ENCODE results near the gene BLOC1S1.

DNA sequence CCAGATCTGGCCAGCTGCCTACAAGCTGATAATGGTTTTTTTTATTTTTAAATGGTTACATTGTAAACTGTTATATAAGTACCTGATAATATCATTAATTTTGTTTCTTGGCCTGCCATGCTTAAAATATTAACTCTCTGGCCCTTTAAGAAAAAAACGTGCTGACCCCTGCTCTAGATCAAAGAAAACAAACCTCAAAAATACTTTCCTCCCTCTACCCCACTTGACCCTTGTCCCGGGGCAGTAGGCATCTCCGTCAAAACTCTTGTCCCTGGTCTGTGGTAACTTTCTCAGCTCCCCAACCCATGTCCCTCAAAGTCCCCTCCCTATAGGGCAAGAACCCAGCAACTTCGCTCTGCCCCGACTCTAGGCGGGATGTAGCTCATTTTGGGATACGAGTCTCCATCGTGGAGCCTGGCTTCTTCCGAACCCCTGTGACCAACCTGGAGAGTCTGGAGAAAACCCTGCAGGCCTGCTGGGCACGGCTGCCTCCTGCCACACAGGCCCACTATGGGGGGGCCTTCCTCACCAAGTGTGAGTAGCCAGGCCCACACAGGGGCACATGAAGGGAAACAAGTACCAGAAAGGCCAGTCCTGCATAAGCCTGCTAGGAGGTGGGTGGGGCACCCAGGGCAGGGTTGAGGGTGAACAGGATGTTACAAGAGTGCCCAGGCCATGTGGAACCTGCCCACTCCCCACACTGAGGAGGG, 7.8 kb downstream of the BLOC1S1 start:
- TF ChIP-seq, protein P1, sequence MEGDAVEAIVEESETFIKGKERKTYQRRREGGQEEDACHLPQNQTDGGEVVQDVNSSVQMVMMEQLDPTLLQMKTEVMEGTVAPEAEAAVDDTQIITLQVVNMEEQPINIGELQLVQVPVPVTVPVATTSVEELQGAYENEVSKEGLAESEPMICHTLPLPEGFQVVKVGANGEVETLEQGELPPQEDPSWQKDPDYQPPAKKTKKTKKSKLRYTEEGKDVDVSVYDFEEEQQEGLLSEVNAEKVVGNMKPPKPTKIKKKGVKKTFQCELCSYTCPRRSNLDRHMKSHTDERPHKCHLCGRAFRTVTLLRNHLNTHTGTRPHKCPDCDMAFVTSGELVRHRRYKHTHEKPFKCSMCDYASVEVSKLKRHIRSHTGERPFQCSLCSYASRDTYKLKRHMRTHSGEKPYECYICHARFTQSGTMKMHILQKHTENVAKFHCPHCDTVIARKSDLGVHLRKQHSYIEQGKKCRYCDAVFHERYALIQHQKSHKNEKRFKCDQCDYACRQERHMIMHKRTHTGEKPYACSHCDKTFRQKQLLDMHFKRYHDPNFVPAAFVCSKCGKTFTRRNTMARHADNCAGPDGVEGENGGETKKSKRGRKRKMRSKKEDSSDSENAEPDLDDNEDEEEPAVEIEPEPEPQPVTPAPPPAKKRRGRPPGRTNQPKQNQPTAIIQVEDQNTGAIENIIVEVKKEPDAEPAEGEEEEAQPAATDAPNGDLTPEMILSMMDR (IDR thresholded peaks at IDR 0.05) = no peak
- no peak for TF ChIP-seq ZFX (IDR thresholded peaks at IDR 0.05; ENCODE audit: borderline replicate concordance)
